Activated CD4-positive, alpha-beta memory T cell treated with anti-CD3 and anti-CD28 coated beads for 36 hours (primary cell): ENCODE results near the gene LYRM4. TPM values are rescaled to one million over a fixed set of nuclear protein-coding genes. Genes with fewer than 3 reads are reported as not detected.
"Not testable (repeated sequence)": the region's sequence is repeated elsewhere in the genome, so short reads cannot be mapped to it uniquely, and the experiment has no call there.

Experiments
- CTCF ChIA-PET: fragments of 350-600 bp; sonication (Branson Sonifier 250); formaldehyde crosslinking; loops from one replicate; lab custom pipeline; 2021; ENCODE audit warnings: antibody characterized with exemption, inconsistent platforms; lab: Charles Lee
- POLR2A ChIA-PET: fragments of 350-600 bp; sonication (Branson Sonifier 250); formaldehyde crosslinking; loops from one replicate; lab custom pipeline; 2021; ENCODE audit warnings: antibody characterized with exemption; lab: Charles Lee
- DNase-seq: peaks from one replicate; pipeline ENCODE4 v3.0.0-alpha.2; 2020
- H3K27ac Mint-ChIP-seq: one replicate; pipeline ENCODE4 v1.8.0; 2021; ENCODE audit warnings: mixed read lengths
- H3K27me3 Mint-ChIP-seq: one replicate; pipeline ENCODE4 v1.8.0; 2021; ENCODE audit warnings: mixed read lengths
- H3K36me3 Mint-ChIP-seq: one replicate; pipeline ENCODE4 v1.8.0; 2021; ENCODE audit warnings: mixed read lengths
- H3K4me1 Mint-ChIP-seq: one replicate; pipeline ENCODE4 v1.8.0; 2021; ENCODE audit warnings: low read depth, mixed read lengths
- H3K4me3 Mint-ChIP-seq: one replicate; pipeline ENCODE4 v1.8.0; 2021; ENCODE audit warnings: mild to moderate bottlenecking, mixed read lengths
- H3K9me3 Mint-ChIP-seq: one replicate; pipeline ENCODE4 v1.8.0; 2021; ENCODE audit warnings: mixed read lengths
- intact Hi-C: fragments of 100-400 bp; cut with micrococcal nuclease; formaldehyde crosslinking; loops from one replicate; pipeline ENCODE4 v1.15.1; 2023
- total RNA-seq, 2 experiments: library from RNA; stranded (reverse); gene quantifications; one replicate each; pipeline ENCODE4 v1.2.3, GENCODE V29; 2021

The LYRM4 gene
- total RNA-seq, 2 experiments from 2014 or later: 50.6 to 53.6 TPM

GRCh38 chr6:5127106-5127687 lies 133.6 kb downstream of the LYRM4 start:
- no peaks in the 10 kb centered on the region for H3K27me3 Mint-ChIP-seq
- H3K4me3 Mint-ChIP-seq: no peak overlapping the region
- H3K9me3 Mint-ChIP-seq: no peaks in the 10 kb centered on the region
- no peaks in the 10 kb centered on the region for H3K36me3 Mint-ChIP-seq
- no peaks in the 10 kb centered on the region for H3K4me1 Mint-ChIP-seq
- no peak for DNase-seq
- CTCF ChIA-PET: no interaction called here
- H3K27ac Mint-ChIP-seq: no peak overlapping the region
- POLR2A ChIA-PET: no interaction called here
- intact Hi-C loops: no loop called here

GRCh38 chr6:5126214-5126613 lies 134.5 kb downstream of the LYRM4 start:
- Mint-ChIP-seq H3K27me3 (no peaks in the 10 kb centered on the region), H3K4me1 (no peaks in the 10 kb centered on the region), H3K27ac (no peak overlapping the region), H3K4me3 (no peak overlapping the region), H3K36me3 (no peaks in the 10 kb centered on the region), H3K9me3 (no peaks in the 10 kb centered on the region)
- DNase-seq: no peak
- ChIA-PET CTCF (interaction anchor here (0.9 kb wide), 1 partner anchor 18 kb away, joined by 3 read pairs; no protein-coding TSS in a partner anchor), POLR2A (no interaction called here)
- intact Hi-C loops: no loop called here

DNA sequence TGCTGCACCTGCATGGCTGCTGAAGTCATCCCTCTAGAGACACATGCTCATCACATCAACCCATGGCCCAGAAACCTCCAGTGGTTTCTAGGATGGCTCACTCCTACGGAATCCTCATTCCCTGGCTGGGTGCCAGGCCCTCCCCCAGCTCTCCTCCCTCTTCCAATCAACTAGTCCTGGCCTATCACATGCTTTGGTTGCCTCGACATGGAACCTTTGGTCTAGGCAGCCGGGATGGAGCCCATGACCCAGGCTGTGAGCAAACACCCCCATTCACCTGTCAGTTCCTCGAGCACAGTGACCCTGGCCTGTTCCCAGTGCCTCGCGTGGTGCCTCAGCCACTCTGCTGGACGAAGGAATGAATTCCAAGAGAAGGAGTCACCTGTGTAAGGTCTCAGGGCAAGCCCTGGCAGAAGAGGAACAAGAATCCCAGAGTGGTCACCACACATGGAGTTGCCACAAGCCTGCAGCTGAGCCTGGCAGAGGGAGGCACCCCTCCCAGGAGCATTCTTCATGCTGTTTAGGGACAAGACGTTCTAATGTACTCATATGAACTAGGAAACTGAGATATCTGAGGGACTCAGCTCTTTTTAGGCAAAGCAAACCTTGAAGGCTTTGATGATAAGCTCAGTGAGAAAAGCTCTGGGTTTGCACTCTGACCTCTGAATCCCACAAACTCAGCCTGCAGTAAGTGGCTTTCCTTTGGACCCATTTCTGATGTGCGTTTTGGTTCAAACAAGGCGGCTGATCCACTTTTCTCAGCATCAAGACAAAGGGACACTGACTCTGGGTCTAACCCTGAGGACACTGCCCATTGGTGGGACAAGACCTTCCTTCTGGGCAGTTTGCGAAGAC lies 135.4 kb downstream of the LYRM4 start:
- H3K4me3 Mint-ChIP-seq: no peak overlapping the region
- no peak overlapping the region for H3K27ac Mint-ChIP-seq
- ChIA-PET CTCF (interaction anchor here (0.9 kb wide), 1 partner anchor 18 kb away, joined by 3 read pairs; no protein-coding TSS in a partner anchor), POLR2A (no interaction called here)
- H3K4me1 Mint-ChIP-seq: no peaks in the 10 kb centered on the region
- H3K27me3 Mint-ChIP-seq: no peaks in the 10 kb centered on the region
- no peak for DNase-seq
- H3K9me3 Mint-ChIP-seq: no peaks in the 10 kb centered on the region
- H3K36me3 Mint-ChIP-seq: no peaks in the 10 kb centered on the region
- intact Hi-C loops: no loop called here

DNA sequence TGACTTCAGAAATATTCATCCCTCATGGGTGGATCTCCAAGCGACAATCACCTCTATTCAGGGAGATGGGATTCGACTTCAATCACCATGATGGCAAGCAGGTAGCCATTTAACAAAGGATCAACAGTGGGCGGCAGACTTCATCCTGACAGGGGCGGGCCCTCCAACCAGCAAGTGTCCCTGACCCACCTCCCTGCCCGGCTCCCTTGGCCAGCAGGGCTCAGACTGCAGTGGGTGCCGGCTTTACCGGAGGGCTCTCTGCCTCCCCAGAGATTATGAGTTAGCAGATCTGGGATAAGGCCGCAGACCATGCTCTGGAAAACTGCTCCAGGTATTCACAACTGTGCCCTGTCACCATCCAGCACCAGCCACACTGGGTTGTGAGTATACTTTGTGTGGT lies 136.2 kb downstream of the LYRM4 start:
- CTCF ChIA-PET: no interaction called here
- H3K27me3 Mint-ChIP-seq: no peaks in the 10 kb centered on the region
- no peaks in the 10 kb centered on the region for H3K36me3 Mint-ChIP-seq
- H3K27ac Mint-ChIP-seq: no peak overlapping the region
- no peaks in the 10 kb centered on the region for H3K4me1 Mint-ChIP-seq
- H3K4me3 Mint-ChIP-seq: no peak overlapping the region
- no peak for DNase-seq
- H3K9me3 Mint-ChIP-seq: no peaks in the 10 kb centered on the region
- intact Hi-C loops: no loop called here
- POLR2A ChIA-PET: no interaction called here

GRCh38 chr6:5123296-5124143 lies 137.2 kb downstream of the LYRM4 start:
- Mint-ChIP-seq H3K4me3 (no peak overlapping the region), H3K9me3 (no peaks in the 10 kb centered on the region), H3K4me1 (no peaks in the 10 kb centered on the region), H3K36me3 (no peaks in the 10 kb centered on the region), H3K27me3 (no peaks in the 10 kb centered on the region), H3K27ac (no peak overlapping the region)
- intact Hi-C loops: no loop called here
- DNase-seq: no peak
- POLR2A ChIA-PET: no interaction called here
- CTCF ChIA-PET: no interaction called here

GRCh38 chr6:5122504-5123112 lies 138.1 kb downstream of the LYRM4 start:
- no peak for DNase-seq
- no peaks in the 10 kb centered on the region for H3K4me1 Mint-ChIP-seq
- no peak overlapping the region for H3K27ac Mint-ChIP-seq
- ChIA-PET POLR2A (no interaction called here), CTCF (no interaction called here)
- no peaks in the 10 kb centered on the region for H3K36me3 Mint-ChIP-seq
- intact Hi-C loops: no loop called here
- no peak overlapping the region for H3K4me3 Mint-ChIP-seq
- H3K27me3 Mint-ChIP-seq: no peaks in the 10 kb centered on the region
- no peaks in the 10 kb centered on the region for H3K9me3 Mint-ChIP-seq

DNA sequence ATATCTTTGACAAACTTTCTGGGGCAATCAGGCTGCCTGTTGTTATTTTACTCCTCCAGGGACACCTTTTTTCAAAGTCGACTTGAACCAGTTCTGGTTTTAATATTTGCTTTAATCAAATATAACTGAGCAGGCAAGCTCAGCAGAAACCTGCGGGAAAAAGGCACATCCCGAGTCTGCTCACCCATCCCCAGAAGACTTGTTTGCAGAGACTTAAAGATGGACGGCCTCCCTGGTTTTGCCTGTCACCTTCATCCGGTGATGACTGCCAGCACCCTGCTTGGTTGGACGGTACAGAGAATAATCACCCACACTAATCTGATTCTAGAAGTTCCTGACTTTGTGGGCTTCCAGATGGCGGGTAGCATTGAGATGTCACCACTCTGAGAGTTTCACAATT lies 138.8 kb downstream of the LYRM4 start:
- Mint-ChIP-seq H3K4me3 (no peak overlapping the region), H3K27me3 (no peaks in the 10 kb centered on the region), H3K9me3 (no peaks in the 10 kb centered on the region), H3K4me1 (no peaks in the 10 kb centered on the region), H3K27ac (no peak overlapping the region), H3K36me3 (no peaks in the 10 kb centered on the region)
- ChIA-PET CTCF (no interaction called here), POLR2A (no interaction called here)
- intact Hi-C loops: no loop called here
- no peak for DNase-seq

DNA sequence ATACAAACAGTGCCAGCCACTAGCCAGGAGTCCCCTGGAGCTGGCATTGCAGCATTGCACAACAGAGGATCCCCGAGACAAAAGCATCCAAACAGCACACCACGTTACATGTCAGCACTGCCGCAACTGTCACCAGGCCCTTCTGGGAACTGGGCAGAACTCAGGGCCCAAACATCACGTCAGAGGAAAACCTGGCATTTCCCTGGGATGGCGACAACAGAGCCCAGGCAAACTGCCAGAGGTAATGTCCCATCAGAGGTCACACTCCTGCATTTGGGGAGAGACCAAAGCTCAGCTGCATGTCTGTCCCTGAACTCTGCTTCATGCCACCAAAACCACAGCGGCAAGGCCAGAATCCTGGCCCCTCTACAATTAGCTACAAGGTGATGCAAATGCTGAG lies 139.3 kb downstream of the LYRM4 start:
- H3K4me1 Mint-ChIP-seq: no peaks in the 10 kb centered on the region
- no peaks in the 10 kb centered on the region for H3K36me3 Mint-ChIP-seq
- no peak overlapping the region for H3K4me3 Mint-ChIP-seq
- intact Hi-C loops: no loop called here
- no peaks in the 10 kb centered on the region for H3K9me3 Mint-ChIP-seq
- ChIA-PET CTCF (no interaction called here), POLR2A (no interaction called here)
- H3K27me3 Mint-ChIP-seq: no peaks in the 10 kb centered on the region
- H3K27ac Mint-ChIP-seq: no peak overlapping the region
- no peak for DNase-seq

DNA sequence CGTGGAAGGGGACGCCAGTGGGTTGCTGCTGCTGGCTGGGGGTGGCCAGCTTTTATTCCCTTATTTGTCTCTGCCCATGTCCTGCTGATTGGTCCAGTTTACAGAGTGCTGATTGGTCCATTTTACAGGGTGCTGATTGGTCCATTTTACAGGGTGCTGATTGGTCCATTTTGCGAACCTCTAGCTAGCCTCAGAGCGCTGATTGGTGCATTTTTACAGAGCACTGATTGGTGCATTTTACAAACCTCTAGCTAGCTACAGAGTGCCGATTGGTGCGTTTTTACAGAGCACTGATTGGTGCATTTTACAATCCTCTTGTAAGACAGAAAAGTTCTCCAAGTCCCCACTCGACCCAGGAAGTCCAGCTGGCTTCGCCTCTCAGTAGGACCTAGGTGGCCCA lies 140.2 kb downstream of the LYRM4 start:
- POLR2A ChIA-PET, H3K9me3 Mint-ChIP-seq, DNase-seq: not testable (repeated sequence)

DNA sequence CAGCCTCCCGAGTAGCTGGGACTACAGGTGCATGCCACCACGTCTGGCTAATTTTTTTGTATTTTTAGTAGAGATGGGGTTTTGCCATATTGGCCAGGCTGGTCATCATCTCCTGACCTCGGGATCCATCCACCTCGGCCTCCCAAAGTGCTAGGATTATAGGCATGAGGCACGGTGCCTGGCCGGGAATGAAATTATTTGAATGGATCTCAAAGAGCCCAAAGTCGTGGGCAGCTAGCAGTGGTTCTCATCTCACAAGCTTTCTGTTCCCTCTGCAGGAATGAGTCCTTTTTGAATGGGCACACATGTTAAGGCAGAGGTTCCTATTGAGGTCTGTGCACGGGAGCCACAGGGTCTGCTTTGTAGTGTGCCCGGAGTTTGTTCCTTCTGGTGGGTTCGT lies 140.7 kb downstream of the LYRM4 start:
- ChIA-PET POLR2A (no interaction called here), CTCF (interaction anchor here (1.7 kb wide), 1 partner anchor 24 kb away, joined by 4 read pairs; no protein-coding TSS in a partner anchor)
- DNase-seq: no peak
- intact Hi-C loops: no loop called here
- H3K27me3 Mint-ChIP-seq: no peaks in the 10 kb centered on the region
- H3K9me3 Mint-ChIP-seq: no peaks in the 10 kb centered on the region
- H3K4me3 Mint-ChIP-seq: no peak overlapping the region
- H3K36me3 Mint-ChIP-seq: no peaks in the 10 kb centered on the region
- no peaks in the 10 kb centered on the region for H3K4me1 Mint-ChIP-seq
- no peak overlapping the region for H3K27ac Mint-ChIP-seq

More for the DNA sequence above, 140.2 kb downstream of the LYRM4 start:
- CTCF ChIA-PET: interaction anchor here (1.7 kb wide), 1 partner anchor 23 kb away, joined by 4 read pairs; no protein-coding TSS in a partner anchor
- H3K4me3 Mint-ChIP-seq, H3K36me3 Mint-ChIP-seq, H3K4me1 Mint-ChIP-seq, H3K27ac Mint-ChIP-seq, intact Hi-C loops, H3K27me3 Mint-ChIP-seq: not testable (repeated sequence)

- no peak for DNase-seq
- ChIA-PET POLR2A (no interaction called here), CTCF (interaction anchor here (1.7 kb wide), 1 partner anchor 25 kb away, joined by 4 read pairs; no protein-coding TSS in a partner anchor)
- Mint-ChIP-seq H3K4me3 (no peak overlapping the region), H3K9me3 (no peaks in the 10 kb centered on the region), H3K27ac (no peak overlapping the region), H3K36me3 (no peaks in the 10 kb centered on the region), H3K4me1 (no peaks in the 10 kb centered on the region), H3K27me3 (no peaks in the 10 kb centered on the region)
- intact Hi-C loops: no loop called here
Observed at GRCh38 chr6:5119090-5119951, 141.4 kb downstream of the LYRM4 start.
